GM21526 (cell line): ENCODE measurements around the gene THEM4.
"Not testable (repeated sequence)": the region's sequence is repeated elsewhere in the genome, so short reads cannot be mapped to it uniquely, and the experiment has no call there.

Experiments used
- ATAC-seq: cut with Tn5 transposase; IDR thresholded peaks from one replicate; pipeline ENCODE4 v1.9.1; 2021; ENCODE audit warnings: moderate library complexity; ENCODE audit not compliant: unreplicated experiment, low FRiP score

The THEM4 gene

GRCh38 chr1:151935154-151935553 is 25.8 kb upstream of the THEM4 start:
- no peak for ATAC-seq

GRCh38 chr1:151934048-151934493 is 24.8 kb upstream of the THEM4 start:
- no peak for ATAC-seq

- ATAC-seq: no peak
Measured at GRCh38 chr1:151924691-151925587, 15.6 kb upstream of the THEM4 start.

GRCh38 chr1:151923422-151923821 is 14.1 kb upstream of the THEM4 start:
- no peak for ATAC-seq

- ATAC-seq: no peak
Measured at GRCh38 chr1:151920149-151920548, 10.8 kb upstream of the THEM4 start.

- no peak for ATAC-seq
Measured at GRCh38 chr1:151918819-151919610, 9.7 kb upstream of the THEM4 start.

- no peak for ATAC-seq
Measured at GRCh38 chr1:151918156-151918555, 8.8 kb upstream of the THEM4 start.

GRCh38 chr1:151916726-151917370 is 7.5 kb upstream of the THEM4 start:
- no peak for ATAC-seq

GRCh38 chr1:151915061-151915686 is 5.9 kb upstream of the THEM4 start:
- ATAC-seq: no peak

GRCh38 chr1:151914076-151914475 is 4.8 kb upstream of the THEM4 start:
- ATAC-seq: no peak

GRCh38 chr1:151912973-151913372 is 3.7 kb upstream of the THEM4 start:
- no peak for ATAC-seq

- ATAC-seq: no peak
Measured at GRCh38 chr1:151908228-151908691, 1.1 kb downstream of the THEM4 start.

- no peak for ATAC-seq
Measured at GRCh38 chr1:151907363-151908139, 1.8 kb downstream of the THEM4 start.

GRCh38 chr1:151906324-151906645 is 3.0 kb downstream of the THEM4 start:
- ATAC-seq: not testable (repeated sequence)

GRCh38 chr1:151905443-151906323 is 3.6 kb downstream of the THEM4 start:
- not testable (repeated sequence) for ATAC-seq

- no peak for ATAC-seq
Measured at GRCh38 chr1:151905070-151905442, 4.3 kb downstream of the THEM4 start.

- ATAC-seq: no peak
Measured at GRCh38 chr1:151902858-151903257, 6.5 kb downstream of the THEM4 start.

- ATAC-seq: not testable (repeated sequence)
Measured at GRCh38 chr1:151900804-151901203, 8.5 kb downstream of the THEM4 start.

- ATAC-seq: no peak
Measured at GRCh38 chr1:151898519-151898991, 10.8 kb downstream of the THEM4 start.
